ENCODE results near the gene MPDU1. TPM values are rescaled to one million over a fixed set of nuclear protein-coding genes. Genes with fewer than 3 reads are reported as not detected.

Gene MPDU1
- total RNA-seq, 1 experiment from 2014 or later = 71.0 TPM

DNA sequence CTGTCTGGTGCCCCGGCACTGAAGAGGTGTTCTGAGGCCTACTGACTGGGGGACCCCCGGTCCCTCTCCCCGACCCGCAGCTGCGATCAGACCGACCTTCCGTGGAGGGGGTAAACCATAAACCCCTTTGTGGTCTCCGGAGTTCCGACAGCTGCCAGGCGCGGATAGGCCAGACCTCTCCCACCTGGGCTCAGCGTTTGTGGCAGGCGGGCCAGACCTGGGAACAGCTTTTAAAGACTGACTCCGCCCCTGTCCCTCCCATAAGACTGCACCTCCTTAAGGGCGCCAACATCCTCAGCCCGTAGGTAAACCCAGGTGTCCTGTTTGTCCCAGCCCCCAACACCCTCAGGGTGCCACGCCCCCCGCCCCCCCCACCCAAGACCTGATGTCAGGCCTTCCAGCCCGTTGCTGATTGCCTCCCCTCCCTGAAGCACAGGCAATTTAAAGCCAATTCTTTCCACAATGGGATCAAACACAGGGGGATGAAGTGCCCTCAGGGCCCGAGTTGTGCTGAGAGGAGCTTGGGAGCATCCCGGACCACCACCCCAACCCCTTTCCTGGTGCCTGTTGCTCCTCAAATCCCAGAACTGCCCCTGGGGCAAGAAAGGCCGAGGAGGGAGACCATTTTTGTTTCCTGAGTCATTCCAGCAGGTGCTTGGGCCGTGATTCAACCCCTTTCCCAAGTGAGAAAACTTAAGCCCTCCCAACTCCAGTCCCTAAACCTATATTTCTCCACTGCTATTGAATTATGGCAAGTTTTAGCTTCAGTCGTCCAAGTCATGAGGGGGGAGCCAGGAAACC, 6.4 kb downstream of the MPDU1 start, which contains the start of gene SOX15:
Gene SOX15, minus strand, starts transcription at position 204 of the 801 bp plus-strand sequence. CDS start 418 bp downstream, outside the sequence.
- Histone ChIP-seq H3K4me2 (ENCODE audit: low read length) (peak within 1 kb of the TSS; percentile 79), H3F3A (ENCODE audit: low read length, unreplicated experiment) (no peaks in the 10 kb centered on the region), H3K9me2 (replicated peaks; ENCODE audit: low read length) (no peaks in the 10 kb centered on the region), H3K36me3 (ENCODE audit: low read depth, low read length) (peaks cover 7% of the 10 kb centered on the region), H3K9me3 (ENCODE audit: low read length) (no peaks in the 10 kb centered on the region), H3K9ac (ENCODE audit: low read length) (peak within 1 kb of the TSS; percentile 65), H3K4me1 (ENCODE audit: insufficient read depth, low read length) (peaks cover 46% of the 10 kb centered on the region), H2AFZ (ENCODE audit: low read length) (no peak within 1 kb of the TSS), H3K4me3 (ENCODE audit: low read length) (peak within 1 kb of the TSS; percentile 43; the same call in 1 of the 2 replicates), H3K27ac (ENCODE audit: low read length) (peak within 1 kb of the TSS; percentile 92), H4K20me1 (ENCODE audit: low read length) (no peaks in the 10 kb centered on the region), H3K27me3 (ENCODE audit: low read length) (no peaks in the 10 kb centered on the region), H3K79me2 (ENCODE audit: low read length) (peaks cover 24% of the 10 kb centered on the region)
- ChIA-PET CTCF (interaction anchor here (0.5 to 1.1 kb wide), 3 partner anchors 31 to 213 kb away, joined by 4 to 8 read pairs (median 5); partner anchors contain the start of genes TP53 and WRAP53), POLR2A (ENCODE audit: unreplicated experiment) (interaction anchor here (0.5 to 0.7 kb wide), 3 partner anchors 12 to 111 kb away, joined by 4 to 6 read pairs (median 4); partner anchors contain the start of gene ZBTB4)
- intact Hi-C loops (cut with micrococcal nuclease) = no loop called here
- peak; percentile 21 for ATAC-seq
- TF ChIP-seq EZH2phosphoT487 (IDR thresholded peaks at IDR 0.05; ENCODE audit: borderline replicate concordance, low read length) = no peak
- TF ChIP-seq, protein P1, sequence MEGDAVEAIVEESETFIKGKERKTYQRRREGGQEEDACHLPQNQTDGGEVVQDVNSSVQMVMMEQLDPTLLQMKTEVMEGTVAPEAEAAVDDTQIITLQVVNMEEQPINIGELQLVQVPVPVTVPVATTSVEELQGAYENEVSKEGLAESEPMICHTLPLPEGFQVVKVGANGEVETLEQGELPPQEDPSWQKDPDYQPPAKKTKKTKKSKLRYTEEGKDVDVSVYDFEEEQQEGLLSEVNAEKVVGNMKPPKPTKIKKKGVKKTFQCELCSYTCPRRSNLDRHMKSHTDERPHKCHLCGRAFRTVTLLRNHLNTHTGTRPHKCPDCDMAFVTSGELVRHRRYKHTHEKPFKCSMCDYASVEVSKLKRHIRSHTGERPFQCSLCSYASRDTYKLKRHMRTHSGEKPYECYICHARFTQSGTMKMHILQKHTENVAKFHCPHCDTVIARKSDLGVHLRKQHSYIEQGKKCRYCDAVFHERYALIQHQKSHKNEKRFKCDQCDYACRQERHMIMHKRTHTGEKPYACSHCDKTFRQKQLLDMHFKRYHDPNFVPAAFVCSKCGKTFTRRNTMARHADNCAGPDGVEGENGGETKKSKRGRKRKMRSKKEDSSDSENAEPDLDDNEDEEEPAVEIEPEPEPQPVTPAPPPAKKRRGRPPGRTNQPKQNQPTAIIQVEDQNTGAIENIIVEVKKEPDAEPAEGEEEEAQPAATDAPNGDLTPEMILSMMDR (conservative IDR thresholded peaks at IDR 0.05; ENCODE audit: low read depth, low read length) = no peak
- no peak for TF ChIP-seq EZH2 (IDR thresholded peaks at IDR 0.05; ENCODE audit: low read length, unreplicated experiment)
- BruUV-seq (replicated peaks) = no TSS peak
- DNase-seq = peak; percentile 70

DNA sequence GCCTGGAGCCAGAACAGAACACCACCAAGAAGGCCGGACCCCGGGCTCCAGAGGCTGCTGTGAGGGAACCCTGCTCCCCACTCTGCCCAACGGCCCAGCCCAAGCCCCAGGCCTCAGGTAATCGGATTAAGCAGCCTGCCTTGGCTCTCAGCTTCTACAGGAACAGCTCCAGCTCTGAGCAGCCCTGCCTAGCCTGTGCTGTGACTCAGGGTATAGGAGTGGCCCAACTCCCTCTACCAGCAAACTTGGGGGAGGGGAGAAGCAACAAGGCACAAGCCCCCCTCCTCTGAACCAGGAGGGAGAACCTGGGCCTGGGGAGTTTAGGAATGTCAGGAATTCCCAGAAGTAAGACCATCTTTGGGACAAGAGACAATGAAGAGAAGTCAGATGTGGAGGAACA, 7.1 kb downstream of the MPDU1 start:
- no peak for TF ChIP-seq EZH2 (IDR thresholded peaks at IDR 0.05; ENCODE audit: low read length, unreplicated experiment)
- no peak for TF ChIP-seq EZH2phosphoT487 (IDR thresholded peaks at IDR 0.05; ENCODE audit: borderline replicate concordance, low read length)
- TF ChIP-seq, protein P1 (conservative IDR thresholded peaks at IDR 0.05; ENCODE audit: low read depth, low read length) = no peak
- ATAC-seq = peak; percentile 72
- Histone ChIP-seq H3K4me2 (ENCODE audit: low read length) (peak overlapping the region; percentile 79), H3K9ac (ENCODE audit: low read length) (peak overlapping the region; percentile 65), H2AFZ (ENCODE audit: low read length) (no peak overlapping the region), H3K9me2 (replicated peaks; ENCODE audit: low read length) (no peaks in the 10 kb centered on the region), H3K36me3 (ENCODE audit: low read depth, low read length) (peaks cover 13% of the 10 kb centered on the region), H3K9me3 (ENCODE audit: low read length) (no peaks in the 10 kb centered on the region), H3K79me2 (ENCODE audit: low read length) (peaks cover 18% of the 10 kb centered on the region), H3K27ac (ENCODE audit: low read length) (peak overlapping the region; percentile 92), H3K4me1 (ENCODE audit: insufficient read depth, low read length) (peaks cover 46% of the 10 kb centered on the region), H3K4me3 (ENCODE audit: low read length) (peak overlapping the region; percentile 43; the same call in 1 of the 2 replicates), H3F3A (ENCODE audit: low read length, unreplicated experiment) (no peaks in the 10 kb centered on the region), H3K27me3 (ENCODE audit: low read length) (no peaks in the 10 kb centered on the region), H4K20me1 (ENCODE audit: low read length) (no peaks in the 10 kb centered on the region)
- BruUV-seq (replicated peaks) = no TSS peak
- CTCF ChIA-PET = interaction anchor here (0.5 to 0.7 kb wide), 3 partner anchors 30 to 214 kb away, joined by 3 to 8 read pairs (median 4); no protein-coding TSS in a partner anchor
- peak; percentile 52 for DNase-seq
- POLR2A ChIA-PET (ENCODE audit: unreplicated experiment) = interaction anchor here (0.6 to 0.7 kb wide), 2 partner anchors 11 to 77 kb away, joined by 4 to 6 read pairs; no protein-coding TSS in a partner anchor
- intact Hi-C loops (cut with micrococcal nuclease) = no loop called here
